ENCODE measurements around the gene DNAI2.

Gene DNAI2

GRCh38 chr17:74289688-74290087, 15.7 kb downstream of the DNAI2 start:
- Histone ChIP-seq H3K4me3 (ENCODE audit: low read depth, low read length) (no peak overlapping the region), H3K27ac (ENCODE audit: low read depth, low read length) (no peak overlapping the region), H3K9ac (ENCODE audit: low read length) (no peak overlapping the region), H3K9me3 (ENCODE audit: control insufficient read depth, insufficient read depth, low read depth, low read length) (no peaks in the 10 kb centered on the region), H3K27me3 (ENCODE audit: control insufficient read depth, insufficient read depth, low read length) (no peaks in the 10 kb centered on the region), H3K36me3 (ENCODE audit: control insufficient read depth, insufficient read depth, low read length) (no peaks in the 10 kb centered on the region), H3K4me1 (ENCODE audit: control insufficient read depth, insufficient read depth, low read length) (peaks cover 4% of the 10 kb centered on the region; the same call in 1 of the 2 replicates)

DNA sequence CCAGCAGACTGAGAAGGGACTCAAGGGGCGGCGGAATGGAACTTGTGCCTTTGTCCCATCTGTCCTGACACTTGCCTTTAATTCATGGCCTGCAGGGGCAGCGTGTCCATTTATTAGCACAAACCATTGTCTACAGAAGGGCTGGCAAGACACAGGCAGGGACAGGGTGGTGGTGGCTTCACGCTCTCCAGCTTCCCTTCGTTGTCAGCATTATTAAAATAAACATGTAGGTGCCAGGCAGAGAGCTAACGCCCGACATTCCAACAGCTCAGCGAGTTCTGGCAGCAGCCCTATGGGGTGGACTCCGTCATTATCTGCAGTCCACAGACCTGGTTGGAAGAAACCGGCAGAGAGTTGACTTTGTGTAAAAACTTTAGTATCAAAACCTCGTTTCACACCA, 16.3 kb downstream of the DNAI2 start:
- Histone ChIP-seq H3K27ac (ENCODE audit: low read depth, low read length) (no peak overlapping the region), H3K4me3 (ENCODE audit: low read depth, low read length) (no peak overlapping the region), H3K4me1 (ENCODE audit: control insufficient read depth, insufficient read depth, low read length) (no peaks in the 10 kb centered on the region), H3K36me3 (ENCODE audit: control insufficient read depth, insufficient read depth, low read length) (no peaks in the 10 kb centered on the region), H3K9me3 (ENCODE audit: control insufficient read depth, insufficient read depth, low read depth, low read length) (no peaks in the 10 kb centered on the region), H3K9ac (ENCODE audit: low read length) (no peak overlapping the region), H3K27me3 (ENCODE audit: control insufficient read depth, insufficient read depth, low read length) (no peaks in the 10 kb centered on the region)

DNA sequence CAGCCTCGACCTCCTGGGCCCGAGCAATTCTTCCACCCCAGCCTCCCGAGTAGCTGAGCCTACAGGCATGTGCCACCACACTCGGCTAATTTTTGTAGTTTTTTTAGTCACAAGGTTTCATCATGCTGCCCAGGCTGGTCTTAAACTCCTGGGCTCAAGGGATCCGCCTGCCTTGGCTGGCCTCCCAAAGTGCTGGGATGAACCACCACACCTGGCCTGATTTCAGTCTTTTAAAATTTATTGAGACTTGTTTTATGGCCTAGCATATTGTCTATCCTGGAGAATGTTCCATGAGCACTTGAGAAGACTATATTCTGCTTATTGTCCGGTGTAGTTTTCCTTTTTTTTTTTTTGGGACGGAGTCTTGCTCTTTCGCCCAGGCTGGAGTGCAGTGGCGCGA, 18.5 kb downstream of the DNAI2 start:
- Histone ChIP-seq H3K9ac (ENCODE audit: low read length) (no peak overlapping the region), H3K4me3 (ENCODE audit: low read depth, low read length) (no peak overlapping the region)

GRCh38 chr17:74295625-74296547, 21.9 kb downstream of the DNAI2 start:
- Histone ChIP-seq H3K9me3 (ENCODE audit: control insufficient read depth, insufficient read depth, low read depth, low read length) (no peaks in the 10 kb centered on the region), H3K36me3 (ENCODE audit: control insufficient read depth, insufficient read depth, low read length) (no peaks in the 10 kb centered on the region), H3K9ac (ENCODE audit: low read length) (no peak overlapping the region), H3K27me3 (ENCODE audit: control insufficient read depth, insufficient read depth, low read length) (peaks cover 9% of the 10 kb centered on the region; the same call in 1 of the 2 replicates), H3K4me1 (ENCODE audit: control insufficient read depth, insufficient read depth, low read length) (peaks cover 3% of the 10 kb centered on the region; the same call in 1 of the 2 replicates), H3K27ac (ENCODE audit: low read depth, low read length) (no peak overlapping the region), H3K4me3 (ENCODE audit: low read depth, low read length) (no peak overlapping the region)

More for the DNA sequence above, 18.5 kb downstream of the DNAI2 start:
- peaks cover 3% of the 10 kb centered on the region; the same call in 1 of the 2 replicates for H3K4me1 ChIP-seq (ENCODE audit: control insufficient read depth, insufficient read depth, low read length)
- no peaks in the 10 kb centered on the region for H3K36me3 ChIP-seq (ENCODE audit: control insufficient read depth, insufficient read depth, low read length)
- no peaks in the 10 kb centered on the region for H3K9me3 ChIP-seq (ENCODE audit: control insufficient read depth, insufficient read depth, low read depth, low read length)
- no peak overlapping the region for H3K27ac ChIP-seq (ENCODE audit: low read depth, low read length)
- no peaks in the 10 kb centered on the region for H3K27me3 ChIP-seq (ENCODE audit: control insufficient read depth, insufficient read depth, low read length)

DNA sequence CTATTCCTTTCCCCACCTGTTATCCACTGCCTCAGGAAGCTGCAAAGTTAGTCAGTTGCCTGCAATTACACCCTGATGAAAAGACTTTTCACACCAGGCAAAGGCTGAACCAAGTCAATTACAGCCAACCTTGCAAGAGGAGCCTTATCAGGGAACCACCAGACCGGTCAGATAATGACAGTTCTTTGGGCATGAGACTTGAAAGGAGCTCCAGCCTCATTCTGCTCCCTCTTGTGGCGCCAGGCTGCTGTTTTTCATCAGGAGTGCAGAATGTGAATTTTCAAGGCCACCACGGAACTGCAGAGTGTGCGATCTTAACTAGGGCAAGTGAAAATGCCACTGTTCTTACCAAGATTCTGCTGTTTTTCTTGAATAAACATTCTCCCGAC, 22.5 kb downstream of the DNAI2 start:
- H3K27ac ChIP-seq (ENCODE audit: low read depth, low read length) = no peak overlapping the region
- H3K27me3 ChIP-seq (ENCODE audit: control insufficient read depth, insufficient read depth, low read length) = peaks cover 9% of the 10 kb centered on the region; the same call in 1 of the 2 replicates
- no peak overlapping the region for H3K4me3 ChIP-seq (ENCODE audit: low read depth, low read length)
- H3K36me3 ChIP-seq (ENCODE audit: control insufficient read depth, insufficient read depth, low read length) = no peaks in the 10 kb centered on the region
- H3K4me1 ChIP-seq (ENCODE audit: control insufficient read depth, insufficient read depth, low read length) = peaks cover 3% of the 10 kb centered on the region; the same call in 1 of the 2 replicates
- no peak overlapping the region for H3K9ac ChIP-seq (ENCODE audit: low read length)
- H3K9me3 ChIP-seq (ENCODE audit: control insufficient read depth, insufficient read depth, low read depth, low read length) = no peaks in the 10 kb centered on the region

DNA sequence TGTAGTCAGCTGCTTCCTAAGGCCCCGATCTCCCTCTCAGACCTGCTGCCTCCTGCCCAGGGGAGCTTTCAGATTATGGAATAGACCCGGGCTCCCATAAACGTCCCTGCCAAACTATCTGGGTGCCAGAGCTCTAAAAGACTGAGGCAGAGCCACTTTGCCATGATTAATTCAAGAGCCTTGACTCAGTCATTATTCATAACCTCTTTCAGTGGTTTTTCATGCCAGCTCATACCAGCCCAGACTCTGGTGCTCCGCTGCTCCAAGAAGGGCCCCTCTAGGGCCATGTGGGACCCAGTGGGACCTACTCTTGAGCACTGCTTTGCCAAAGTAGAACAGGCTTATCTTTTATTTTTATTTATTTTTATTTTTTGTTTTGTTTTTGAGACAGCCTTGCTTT, 23.9 kb downstream of the DNAI2 start:
- peaks cover 9% of the 10 kb centered on the region; the same call in 1 of the 2 replicates for H3K27me3 ChIP-seq (ENCODE audit: control insufficient read depth, insufficient read depth, low read length)
- no peak overlapping the region for H3K9ac ChIP-seq (ENCODE audit: low read length)
- no peaks in the 10 kb centered on the region for H3K36me3 ChIP-seq (ENCODE audit: control insufficient read depth, insufficient read depth, low read length)
- H3K4me3 ChIP-seq (ENCODE audit: low read depth, low read length) = no peak overlapping the region
- no peak overlapping the region for H3K27ac ChIP-seq (ENCODE audit: low read depth, low read length)
- peaks cover 3% of the 10 kb centered on the region; the same call in 1 of the 2 replicates for H3K4me1 ChIP-seq (ENCODE audit: control insufficient read depth, insufficient read depth, low read length)
- H3K9me3 ChIP-seq (ENCODE audit: control insufficient read depth, insufficient read depth, low read depth, low read length) = no peaks in the 10 kb centered on the region

- Histone ChIP-seq H3K4me3 (ENCODE audit: low read depth, low read length) (no peak overlapping the region), H3K36me3 (ENCODE audit: control insufficient read depth, insufficient read depth, low read length) (no peaks in the 10 kb centered on the region), H3K27ac (ENCODE audit: low read depth, low read length) (no peak overlapping the region), H3K9ac (ENCODE audit: low read length) (no peak overlapping the region), H3K9me3 (ENCODE audit: control insufficient read depth, insufficient read depth, low read depth, low read length) (no peaks in the 10 kb centered on the region), H3K4me1 (ENCODE audit: control insufficient read depth, insufficient read depth, low read length) (peaks cover 3% of the 10 kb centered on the region; the same call in 1 of the 2 replicates), H3K27me3 (ENCODE audit: control insufficient read depth, insufficient read depth, low read length) (peaks cover 9% of the 10 kb centered on the region; the same call in 1 of the 2 replicates)
Measured at GRCh38 chr17:74298778-74299177, 24.7 kb downstream of the DNAI2 start.

DNA sequence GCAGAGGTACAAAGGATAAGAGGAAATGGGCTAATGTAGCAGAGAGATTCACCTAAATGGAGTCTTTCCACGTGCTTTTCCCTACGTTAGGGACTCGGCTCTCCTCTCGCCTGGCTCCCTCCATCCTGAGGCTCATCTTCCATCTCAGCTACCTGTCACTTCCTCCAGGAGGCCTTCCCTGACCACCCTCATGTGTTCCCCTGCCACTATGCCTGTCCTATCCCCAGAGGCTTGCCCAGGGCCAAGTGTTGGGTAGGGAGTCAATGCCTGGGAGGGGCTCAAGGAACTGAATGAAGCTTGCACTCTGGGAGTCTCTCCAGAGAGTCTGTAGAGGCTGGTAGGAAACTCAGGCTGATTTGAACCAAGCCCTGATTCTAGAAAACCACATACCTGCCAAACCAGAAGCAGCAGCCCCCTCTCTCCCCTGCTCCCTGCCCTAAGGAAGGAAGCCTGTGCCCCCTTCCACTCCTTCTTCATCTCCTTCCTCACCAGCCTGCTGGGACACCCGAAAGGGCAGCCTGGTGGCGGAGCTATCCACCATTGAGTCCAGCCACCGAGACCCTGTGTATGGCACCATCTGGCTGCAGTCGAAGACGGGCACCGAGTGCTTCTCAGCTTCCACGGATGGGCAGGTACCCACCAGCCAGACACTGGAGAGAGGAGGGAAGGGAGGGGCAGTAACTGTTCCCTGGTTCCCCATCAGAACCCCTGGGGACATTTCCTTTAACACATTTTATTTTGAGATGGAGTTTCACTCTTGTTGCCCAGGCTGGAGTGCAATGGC, 25.4 kb downstream of the DNAI2 start:
- peaks cover 9% of the 10 kb centered on the region; the same call in 1 of the 2 replicates for H3K27me3 ChIP-seq (ENCODE audit: control insufficient read depth, insufficient read depth, low read length)
- H3K9me3 ChIP-seq (ENCODE audit: control insufficient read depth, insufficient read depth, low read depth, low read length) = no peaks in the 10 kb centered on the region
- no peaks in the 10 kb centered on the region for H3K36me3 ChIP-seq (ENCODE audit: control insufficient read depth, insufficient read depth, low read length)
- no peak overlapping the region for H3K9ac ChIP-seq (ENCODE audit: low read length)
- H3K27ac ChIP-seq (ENCODE audit: low read depth, low read length) = no peak overlapping the region
- peaks cover 3% of the 10 kb centered on the region; the same call in 1 of the 2 replicates for H3K4me1 ChIP-seq (ENCODE audit: control insufficient read depth, insufficient read depth, low read length)
- no peak overlapping the region for H3K4me3 ChIP-seq (ENCODE audit: low read depth, low read length)

- H3K4me1 ChIP-seq (ENCODE audit: control insufficient read depth, insufficient read depth, low read length) = no peaks in the 10 kb centered on the region
- no peak overlapping the region for H3K27ac ChIP-seq (ENCODE audit: low read depth, low read length)
Measured at GRCh38 chr17:74303305-74303704, 29.3 kb downstream of the DNAI2 start.

DNA sequence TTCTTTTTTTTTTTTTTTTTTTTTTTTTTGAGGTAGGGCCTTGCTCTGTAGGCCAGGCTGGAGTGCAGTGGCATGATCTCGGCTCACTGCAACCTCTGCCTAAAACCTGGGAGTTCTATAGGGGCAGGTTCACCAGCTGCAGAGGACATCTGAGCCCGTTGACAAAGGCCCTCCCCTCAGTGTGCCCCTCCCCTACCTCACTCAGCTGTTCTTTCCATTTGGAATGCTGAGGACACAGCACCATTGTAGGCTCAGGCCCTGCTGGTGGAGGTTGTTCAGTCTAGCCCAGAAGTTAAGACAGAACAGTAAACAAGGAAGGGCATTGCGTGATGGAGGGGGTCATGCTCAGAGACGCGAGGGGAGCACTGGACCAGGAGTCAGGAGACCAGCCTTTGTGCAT, 30.1 kb downstream of the DNAI2 start:
- H3K27me3 ChIP-seq (ENCODE audit: control insufficient read depth, insufficient read depth, low read length) = peaks cover 4% of the 10 kb centered on the region; the same call in 1 of the 2 replicates
- no peak overlapping the region for H3K4me3 ChIP-seq (ENCODE audit: low read depth, low read length)
- no peaks in the 10 kb centered on the region for H3K36me3 ChIP-seq (ENCODE audit: control insufficient read depth, insufficient read depth, low read length)
- H3K27ac ChIP-seq (ENCODE audit: low read depth, low read length) = no peak overlapping the region
- no peaks in the 10 kb centered on the region for H3K9me3 ChIP-seq (ENCODE audit: control insufficient read depth, insufficient read depth, low read depth, low read length)
- no peak overlapping the region for H3K9ac ChIP-seq (ENCODE audit: low read length)
- no peaks in the 10 kb centered on the region for H3K4me1 ChIP-seq (ENCODE audit: control insufficient read depth, insufficient read depth, low read length)

More at GRCh38 chr17:74303305-74303704, 29.3 kb downstream of the DNAI2 start:
- no peaks in the 10 kb centered on the region for H3K36me3 ChIP-seq (ENCODE audit: control insufficient read depth, insufficient read depth, low read length)
- H3K9ac ChIP-seq (ENCODE audit: low read length) = no peak overlapping the region
- H3K27me3 ChIP-seq (ENCODE audit: control insufficient read depth, insufficient read depth, low read length) = peaks cover 9% of the 10 kb centered on the region; the same call in 1 of the 2 replicates
- H3K9me3 ChIP-seq (ENCODE audit: control insufficient read depth, insufficient read depth, low read depth, low read length) = no peaks in the 10 kb centered on the region
- H3K4me3 ChIP-seq (ENCODE audit: low read depth, low read length) = no peak overlapping the region

Data from HUES6 (cell line).